Heart left ventricle (tissue), 16 donors: Measurements from ENCODE around the gene RNLS. TPM values are rescaled to one million over a fixed set of nuclear protein-coding genes. Genes with fewer than 3 reads are reported as not detected.

ENCODE experiments used
- ATAC-seq, 4 donors: fragments of 200-7000 bp; cut with Tn5 transposase; one replicate each; pipeline ENCODE4 v1.9.1; 2020 to 2022; ENCODE audit warnings: moderate library complexity in 4 of 4, mild to moderate bottlenecking in 3 of 4, moderate number of reproducible peaks in 1 of 4
- DNase-seq, 5 donors: peaks; one replicate each; pipeline ENCODE4 v3.0.0-alpha.2; 2020
- H3K27ac ChIP-seq, 12 donors: fragments of 200-600 bp; sonication (generic) in 4 of 12; one replicate each; pipeline versions ENCODE4 v1.5.0 to v1.8.0; 2016 to 2022; ENCODE audit warnings: mild to moderate bottlenecking in 2 of 12
- H3K27me3 ChIP-seq, 9 donors: fragments of 200-600 bp; sonication (generic) in 2 of 9; one replicate each; pipeline versions ENCODE4 v1.5.1 to v1.8.0; 2016 to 2022; ENCODE audit warnings: mild to moderate bottlenecking in 3 of 9
- H3K36me3 ChIP-seq, 9 donors: fragments of 200-600 bp; sonication (generic) in 2 of 9; one replicate each; pipeline versions ENCODE4 v1.5.0 to v1.8.0; 2018 to 2022; ENCODE audit warnings: mild to moderate bottlenecking in 2 of 9
- H3K4me1 ChIP-seq, 12 donors: fragments of 200-600 bp; sonication (generic) in 4 of 12; one replicate each; pipeline versions ENCODE4 v1.5.0 to v1.8.0; 2016 to 2022; ENCODE audit warnings: mild to moderate bottlenecking in 3 of 12
- H3K4me3 ChIP-seq, 12 donors: fragments of 200-600 bp; sonication (generic) in 4 of 12; one replicate each; pipeline versions ENCODE4 v1.5.0 to v1.8.0; 2017 to 2022; ENCODE audit warnings: mild to moderate bottlenecking in 9 of 12, moderate library complexity in 4 of 12
- H3K9me3 ChIP-seq, 12 donors: fragments of 200-600 bp; sonication (generic) in 4 of 12; one replicate each; pipeline versions ENCODE4 v1.5.0 to v1.8.0; 2016 to 2022; ENCODE audit warnings: mild to moderate bottlenecking in 1 of 12
- CTCF ChIP-seq, 12 donors: fragments of 200-600 bp; sonication (generic) in 4 of 12; IDR thresholded peaks; one replicate each; pipeline versions ENCODE4 v1.5.0 to v1.8.0; 2018 to 2022; ENCODE audit warnings: antibody characterized with exemption in 12 of 12, mild to moderate bottlenecking in 5 of 12
- POLR2A ChIP-seq, 2 donors: fragments of 450-650 bp; IDR thresholded peaks; one replicate each; pipeline ENCODE4 v1.6.1; 2017; ENCODE audit warnings: antibody characterized with exemption in 2 of 2, mild to moderate bottlenecking in 2 of 2, moderate library complexity in 2 of 2
- WGBS, 4 donors: extraction: QIAGEN DNeasy Blood & Tissue Kit in 2 of 4; methylation state at CpG; one replicate each; pipeline versions ENCODE4 v1.1.5 to v1.1.7; 2013 to 2018; 5-methylcytosine and 5-hydroxymethylcytosine counted together
- intact Hi-C, 10 donors: fragments of 100-400 bp; cut with DNase I; formaldehyde crosslinking; loops; one replicate each; pipeline versions ENCODE4 v1.11.1 to v1.14.2; 2022
- polyA plus RNA-seq, 2 donors: library from polyadenylated mRNA; stranded (reverse); fragments of 200-250 nt; gene quantifications; one replicate each; pipeline ENCODE4 v1.2.3, GENCODE V29; 2013
- total RNA-seq, 9 donors: library from RNA; depleted of rRNA in 2 of 9; stranded (reverse); fragments of >200 nt in 2 of 9; fragmentation: NEBNext Ultra II Directional in 3 of 9; extraction: Animal tissue kit (Norgen Biotek cat#: 25700) in 3 of 9; gene quantifications; one replicate each; pipeline versions ENCODE4 v1.1.0 to v1.2.4, GENCODE V29; 2016 to 2023
- donor health status: ischemic (EF 13 %, LVEDD 7.1; RV severe dilation, severe dysfunction).
- donor health status: healthy with polysubstance abuse.
- donor health status: DM: no; HTN: yes; CAD: no.
- donor health status: DM: no; HTN: no; CAD: no.
- donor health status: ischemic (EF 25% LVEDD 6.9; RV normal size, moderate dysfunction).
- donor health status: ischemic (EF 25% LVEDD 5.7; RV mildly dilated, moderate dysfunction).
- donor health status: healthy.
- donor health status: DM: yes; HTN: yes; CAD: no.
- donor health status: ischemic (EF 35%, LVEDD 5.7; RV mildly dilated, moderate dysfunction).
- donor health status: nonischemic (EF 11% LVEDD 7.7; RV severe dilation, severe dysfunction).
- donor health status: DM: yes; HTN: yes; CAD: no.
- donor health status: PGD.
- donor health status: ischemic (EF 29% LVEDD 5.4; RV normal size, mild dysfunction).
- donor health status: nonischemic (EF 23%, LVEDD 6.1; RV moderate dilation, normal function).

Gene RNLS
- total and polyA plus RNA-seq, 11 donors = 6.6 to 30.7 (median 15.1) TPM

GRCh38 chr10:88232029-88232895 is 350.9 kb downstream of the RNLS start:
- TF ChIP-seq POLR2A (IDR thresholded peaks at IDR 0.05) = no peak
- no peak for TF ChIP-seq CTCF (IDR thresholded peaks at IDR 0.05)
- ATAC-seq = peak; percentile 11 to 63 (median 46)

GRCh38 chr10:88230251-88230650 is 352.9 kb downstream of the RNLS start:
- ATAC-seq = no peak
- Histone ChIP-seq H3K27me3 (no peaks in the 10 kb centered on the region), H3K27ac (peak overlapping the region in 1 of 12 donors; percentile 37), H3K36me3 (no peaks in the 10 kb centered on the region), H3K9me3 (peaks cover 0 to 3% (median 0%) of the 10 kb centered on the region in 12 donors), H3K4me1 (peaks cover 0 to 69% (median 53%) of the 10 kb centered on the region in 12 donors), H3K4me3 (no peak overlapping the region)
- 83 to 95% (median 92%) methylated on average over 8 of the region's 8 CpGs for WGBS, 4 donors
- DNase-seq = no peak
- no peak for TF ChIP-seq CTCF (IDR thresholded peaks at IDR 0.05)
- TF ChIP-seq POLR2A (IDR thresholded peaks at IDR 0.05) = no peak
- intact Hi-C loops = loop anchor here in 2 of 10 donors (5.0 to 10.0 kb wide), 2 partner anchors 185 to 368 kb away; partner anchors contain the start of genes KLLN (in 1 of the 2) and PTEN (in 1 of the 2)

More at GRCh38 chr10:88232029-88232895, 350.9 kb downstream of the RNLS start:
- H3K9me3 ChIP-seq = peaks cover 0 to 3% (median 0%) of the 10 kb centered on the region in 12 donors
- H3K4me3 ChIP-seq = no peak overlapping the region
- no peaks in the 10 kb centered on the region for H3K27me3 ChIP-seq
- WGBS, 4 donors = 47 to 55% (median 50%) methylated on average over 5 of the region's 5 CpGs
- DNase-seq = peak; percentile 83 to 93 (median 85)
- H3K36me3 ChIP-seq = no peaks in the 10 kb centered on the region
- H3K4me1 ChIP-seq = peaks cover 0 to 65% (median 47%) of the 10 kb centered on the region in 12 donors
- intact Hi-C loops = loop anchor here in 2 of 10 donors (5.0 to 10.0 kb wide), 2 partner anchors 187 to 370 kb away; partner anchors contain the start of genes KLLN (in 1 of the 2) and PTEN (in 1 of the 2)
- H3K27ac ChIP-seq = peak overlapping the region; percentile 24 to 75 (median 63)

- H3K27ac ChIP-seq = peak overlapping the region; percentile 34 to 81 (median 66)
- intact Hi-C loops = loop anchor here in 2 of 10 donors (5.0 to 10.0 kb wide), 2 partner anchors 81 to 183 kb away; no protein-coding TSS in a partner anchor
- H3K27me3 ChIP-seq = no peaks in the 10 kb centered on the region
- DNase-seq (no peak), ATAC-seq (no peak)
- no peak for TF ChIP-seq CTCF (IDR thresholded peaks at IDR 0.05)
- TF ChIP-seq POLR2A (IDR thresholded peaks at IDR 0.05) = no peak
- H3K36me3 ChIP-seq = no peaks in the 10 kb centered on the region
- H3K9me3 ChIP-seq = peaks cover 0 to 3% (median 0%) of the 10 kb centered on the region in 12 donors
- peaks cover 0 to 56% (median 38%) of the 10 kb centered on the region in 12 donors for H3K4me1 ChIP-seq
- WGBS, 4 donors = 84 to 88% (median 85%) methylated on average over 4 of the region's 4 CpGs
- H3K4me3 ChIP-seq = no peak overlapping the region
These were observed 355.0 kb downstream of the RNLS start for GRCh38 chr10:88228130-88228529.
